BJ (cell line): ENCODE measurements around the gene SLC6A17. TPM values are rescaled to one million over a fixed set of nuclear protein-coding genes. Genes with fewer than 3 reads are reported as not detected.
A peak's percentile ranks its signal among the peaks of the same experiment; 100 is the strongest.

Source experiments
- CTCF ChIA-PET: fragments of 350-600 bp; formaldehyde crosslinking; extraction: SDS; loops from one replicate; lab custom pipeline; 2021; ENCODE audit warnings: antibody characterized with exemption, inconsistent platforms; lab: Yijun Ruan, JAX
- POLR2A ChIA-PET: fragments of 300-600 bp; sonication (Branson Sonifier 250); formaldehyde crosslinking; extraction: SDS; loops from one replicate; lab custom pipeline; 2021; ENCODE audit warnings: antibody characterized with exemption; lab: Charles Lee
- DNase-seq: peaks from one replicate; pipeline ENCODE4 v3.0.0-alpha.2; 2011; ENCODE audit warnings: low read depth
- H3K27me3 ChIP-seq: 2 replicates; pipeline ENCODE4 v1.6.0; 2011; ENCODE audit warnings: low read length; ENCODE audit not compliant: control insufficient read depth, insufficient read depth
- H3K36me3 ChIP-seq: 2 replicates; pipeline ENCODE4 v1.5.1; 2011; ENCODE audit warnings: low read length; ENCODE audit not compliant: control insufficient read depth, insufficient read depth
- H3K4me3 ChIP-seq: 2 replicates; pipeline ENCODE4 v1.5.1; 2011; ENCODE audit warnings: low read depth, mild to moderate bottlenecking, control low read depth, low read length
- polyA plus RNA-seq: library from polyadenylated mRNA; depleted of rRNA; stranded (reverse); fragments of >200 nt; gene quantifications from 2 replicates; pipeline ENCODE4 v1.2.3, GENCODE V29; 2011
- TF ChIP-seq, protein P1 (sequence below): IDR thresholded peaks from 2 replicates; pipeline ENCODE4 v1.5.1; 2011; ENCODE audit warnings: low read depth, mild to moderate bottlenecking, control low read depth, inconsistent platforms, low read length, moderate library complexity; ENCODE audit not compliant: insufficient read depth

The SLC6A17 gene
- polyA plus RNA-seq, 1 experiment, result 1.6 TPM

DNA sequence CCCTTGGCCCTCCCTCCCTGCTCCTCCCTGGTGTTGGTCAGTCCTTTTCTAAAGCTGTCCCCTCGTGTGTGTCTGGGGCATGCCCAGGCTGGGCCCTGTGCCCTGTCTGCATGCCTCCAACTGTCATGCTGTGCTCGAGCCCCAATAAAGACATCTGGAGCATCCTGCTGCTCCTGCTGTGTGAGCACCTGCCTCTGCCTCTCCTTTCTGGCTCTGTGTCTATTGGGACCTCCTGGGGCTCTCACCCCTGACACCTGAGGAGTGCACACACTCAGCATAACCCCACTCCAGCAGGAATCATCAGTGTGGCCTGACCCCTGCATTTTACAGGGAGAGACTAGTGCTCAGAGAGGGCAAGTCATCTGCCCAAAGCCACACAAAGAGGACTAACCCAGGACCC, 83.6 kb downstream of the SLC6A17 start:
- DNase-seq, result no peak
- ChIA-PET POLR2A (no interaction called here), CTCF (no interaction called here)
- Histone ChIP-seq H3K27me3 (no peaks in the 10 kb centered on the region), H3K4me3 (no peak overlapping the region), H3K36me3 (no peaks in the 10 kb centered on the region; the same call in none of the 2 replicates)
- TF ChIP-seq, protein P1, sequence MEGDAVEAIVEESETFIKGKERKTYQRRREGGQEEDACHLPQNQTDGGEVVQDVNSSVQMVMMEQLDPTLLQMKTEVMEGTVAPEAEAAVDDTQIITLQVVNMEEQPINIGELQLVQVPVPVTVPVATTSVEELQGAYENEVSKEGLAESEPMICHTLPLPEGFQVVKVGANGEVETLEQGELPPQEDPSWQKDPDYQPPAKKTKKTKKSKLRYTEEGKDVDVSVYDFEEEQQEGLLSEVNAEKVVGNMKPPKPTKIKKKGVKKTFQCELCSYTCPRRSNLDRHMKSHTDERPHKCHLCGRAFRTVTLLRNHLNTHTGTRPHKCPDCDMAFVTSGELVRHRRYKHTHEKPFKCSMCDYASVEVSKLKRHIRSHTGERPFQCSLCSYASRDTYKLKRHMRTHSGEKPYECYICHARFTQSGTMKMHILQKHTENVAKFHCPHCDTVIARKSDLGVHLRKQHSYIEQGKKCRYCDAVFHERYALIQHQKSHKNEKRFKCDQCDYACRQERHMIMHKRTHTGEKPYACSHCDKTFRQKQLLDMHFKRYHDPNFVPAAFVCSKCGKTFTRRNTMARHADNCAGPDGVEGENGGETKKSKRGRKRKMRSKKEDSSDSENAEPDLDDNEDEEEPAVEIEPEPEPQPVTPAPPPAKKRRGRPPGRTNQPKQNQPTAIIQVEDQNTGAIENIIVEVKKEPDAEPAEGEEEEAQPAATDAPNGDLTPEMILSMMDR, result no peak

- Histone ChIP-seq H3K27me3 (no peaks in the 10 kb centered on the region), H3K4me3 (no peak overlapping the region), H3K36me3 (no peaks in the 10 kb centered on the region; the same call in none of the 2 replicates)
- ChIA-PET CTCF (interaction anchor here (1.2 to 1.5 kb wide), 2 partner anchors 10 to 76 kb away, joined by 4 to 6 read pairs; no protein-coding TSS in a partner anchor), POLR2A (no interaction called here)
- DNase-seq, result no peak
- TF ChIP-seq, protein P1, result no peak
Measured at GRCh38 chr1:110234691-110235090, 84.4 kb downstream of the SLC6A17 start.

- POLR2A ChIA-PET, result no interaction called here
Measured at GRCh38 chr1:110235181-110235833, 85.0 kb downstream of the SLC6A17 start.

DNA sequence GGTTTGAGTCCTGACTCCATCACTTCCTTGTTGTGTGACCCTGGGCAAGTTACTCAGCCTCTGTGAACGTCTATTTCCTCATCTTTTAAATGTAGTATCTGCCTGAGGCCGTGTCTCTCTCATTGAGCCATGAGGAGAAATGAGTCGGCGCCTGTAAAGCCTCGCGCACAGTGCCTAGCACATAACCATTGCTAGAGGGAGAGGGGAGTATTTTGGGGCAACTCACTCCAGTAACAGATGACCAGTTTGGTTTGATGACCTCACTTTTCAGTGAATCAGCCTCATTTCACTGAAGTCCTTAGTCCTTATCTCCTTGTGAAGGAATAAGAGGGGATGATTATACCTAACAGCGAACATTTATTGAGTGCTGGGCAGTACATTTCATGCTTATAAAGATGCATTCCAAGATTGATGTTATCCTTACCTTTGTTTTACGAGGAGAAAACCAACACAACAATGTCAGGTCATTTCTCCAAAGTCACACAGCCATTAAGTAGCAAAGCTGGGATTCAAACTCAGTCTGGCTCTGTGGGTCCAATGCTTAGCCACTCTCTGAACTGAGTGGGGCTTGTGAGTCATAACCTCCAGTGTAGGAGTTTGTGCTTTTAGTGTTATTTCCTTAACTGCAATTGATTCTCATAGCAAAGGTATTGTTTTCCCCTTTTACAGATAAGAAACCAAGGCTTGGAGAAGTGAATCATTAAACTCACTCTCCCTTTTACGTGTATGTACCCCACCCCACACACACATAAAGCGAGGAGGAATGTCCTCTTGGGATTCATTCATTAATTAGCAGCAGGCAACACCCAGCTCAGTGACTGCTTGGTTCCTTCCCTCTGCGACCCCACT, 85.8 kb downstream of the SLC6A17 start:
- TF ChIP-seq, protein P1, result no peak
- DNase-seq, result peak; percentile 83
- ChIA-PET CTCF (interaction anchor here (1.0 to 1.8 kb wide), 5 partner anchors 9 to 77 kb away, joined by 4 to 6 read pairs (median 4); no protein-coding TSS in a partner anchor), POLR2A (no interaction called here)
- no peaks in the 10 kb centered on the region for H3K27me3 ChIP-seq
- H3K4me3 ChIP-seq, result no peak overlapping the region
- no peaks in the 10 kb centered on the region; the same call in 1 of the 2 replicates for H3K36me3 ChIP-seq

More at GRCh38 chr1:110235181-110235833, 85.0 kb downstream of the SLC6A17 start:
- Histone ChIP-seq H3K4me3 (no peak overlapping the region), H3K27me3 (no peaks in the 10 kb centered on the region), H3K36me3 (no peaks in the 10 kb centered on the region; the same call in none of the 2 replicates)
- CTCF ChIA-PET, result interaction anchor here (1.0 to 1.8 kb wide), 4 partner anchors 10 to 77 kb away, joined by 4 to 6 read pairs (median 4); no protein-coding TSS in a partner anchor
- DNase-seq, result no peak
- TF ChIP-seq, protein P1, result no peak
